Smooth muscle cell (in vitro differentiated cells): ENCODE measurements around the gene NEURL1B. TPM values are rescaled to one million over a fixed set of nuclear protein-coding genes. Genes with fewer than 3 reads are reported as not detected.

ENCODE experiments used
- DNase-seq: peaks from one replicate; lab custom pipeline; 2025; ENCODE audit not compliant: unreplicated experiment; lab: John Stamatoyannopoulos, UW
- H2AFZ ChIP-seq: fragments of 200-600 bp; sonication (generic); 2 replicates; pipeline ENCODE4 v1.6.0; 2016; ENCODE audit warnings: antibody characterized with exemption, low read depth, mild to moderate bottlenecking
- H3F3A ChIP-seq: fragments of 200-600 bp; sonication (generic); 2 replicates; pipeline ENCODE4 v1.6.0; 2017; ENCODE audit warnings: antibody characterized with exemption, low read depth
- H3K27ac ChIP-seq: fragments of 200-600 bp; sonication (generic); 2 replicates; pipeline ENCODE4 v1.5.1; 2016; ENCODE audit warnings: low read depth, mild to moderate bottlenecking
- H3K27me3 ChIP-seq: fragments of 200-600 bp; sonication (generic); 2 replicates; pipeline ENCODE4 v1.6.1; 2016; ENCODE audit warnings: low read depth, mild to moderate bottlenecking
- H3K36me3 ChIP-seq: fragments of 200-600 bp; sonication (generic); 2 replicates; pipeline ENCODE4 v1.5.1; 2016; ENCODE audit warnings: low read depth
- H3K4me1 ChIP-seq: fragments of 200-600 bp; sonication (generic); 2 replicates; pipeline ENCODE4 v1.5.1; 2016; ENCODE audit warnings: low read depth
- H3K4me2 ChIP-seq: fragments of 200-600 bp; sonication (generic); 2 replicates; pipeline ENCODE4 v1.6.0; 2016; ENCODE audit warnings: mild to moderate bottlenecking
- H3K4me3 ChIP-seq: fragments of 200-600 bp; sonication (generic); 2 replicates; pipeline ENCODE4 v1.5.1; 2016; ENCODE audit warnings: mild to moderate bottlenecking
- H3K79me2 ChIP-seq: fragments of 200-600 bp; sonication (generic); 2 replicates; pipeline ENCODE4 v1.6.0; 2016; ENCODE audit warnings: low read depth, mild to moderate bottlenecking
- H3K9ac ChIP-seq: fragments of 200-600 bp; sonication (generic); 2 replicates; pipeline ENCODE4 v1.6.0; 2016; ENCODE audit warnings: low read depth
- H3K9me3 ChIP-seq: fragments of 200-600 bp; sonication (generic); replicated peaks from 2 replicates; pipeline ENCODE4 v1.5.1; 2016; ENCODE audit warnings: low read depth
- H4K20me1 ChIP-seq: fragments of 200-600 bp; sonication (generic); 2 replicates; pipeline ENCODE4 v1.6.0; 2016; ENCODE audit warnings: low read depth
- WGBS: methylation state at CpG from one replicate; pipeline ENCODE4 v1.1.7; 2016; ENCODE audit warnings: low lambda C conversion rate; 5-methylcytosine and 5-hydroxymethylcytosine counted together
- microRNA-seq: library from miRNA; unstranded; fragments of <30 nt; microRNA quantifications from one replicate; pipeline ENCODE4, GENCODE V29; 2016; ENCODE audit warnings: borderline number of aligned reads
- polyA plus RNA-seq: library from polyadenylated mRNA; unstranded; fragments of >200 nt; fragmentation: Nextera tagmentation; extraction: Ambion mirVana; gene quantifications from 2 replicates; pipeline ENCODE4 v1.2.1, GENCODE V29; 2016
- small RNA-seq: library from RNA; depleted of rRNA; stranded (forward); fragments of <200 nt; gene quantifications from one replicate; pipeline ENCODE3, GENCODE V24; 2014
- total RNA-seq: library from RNA; depleted of rRNA; stranded (reverse); fragments of >200 nt; gene quantifications from 2 replicates; pipeline ENCODE4 v1.2.3, GENCODE V29; 2014
- TF ChIP-seq, protein P1 (sequence below): fragments of 200-600 bp; sonication (generic); IDR thresholded peaks from 2 replicates; pipeline ENCODE4 v1.5.1; 2017; ENCODE audit warnings: borderline replicate concordance, mild to moderate bottlenecking, antibody characterized with exemption; ENCODE audit not compliant: insufficient read depth, poor library complexity, severe bottlenecking

NEURL1B gene
- total and polyA plus RNA-seq, 2 experiments from 2014 or later, result 3.7 to 10.0 TPM

DNA sequence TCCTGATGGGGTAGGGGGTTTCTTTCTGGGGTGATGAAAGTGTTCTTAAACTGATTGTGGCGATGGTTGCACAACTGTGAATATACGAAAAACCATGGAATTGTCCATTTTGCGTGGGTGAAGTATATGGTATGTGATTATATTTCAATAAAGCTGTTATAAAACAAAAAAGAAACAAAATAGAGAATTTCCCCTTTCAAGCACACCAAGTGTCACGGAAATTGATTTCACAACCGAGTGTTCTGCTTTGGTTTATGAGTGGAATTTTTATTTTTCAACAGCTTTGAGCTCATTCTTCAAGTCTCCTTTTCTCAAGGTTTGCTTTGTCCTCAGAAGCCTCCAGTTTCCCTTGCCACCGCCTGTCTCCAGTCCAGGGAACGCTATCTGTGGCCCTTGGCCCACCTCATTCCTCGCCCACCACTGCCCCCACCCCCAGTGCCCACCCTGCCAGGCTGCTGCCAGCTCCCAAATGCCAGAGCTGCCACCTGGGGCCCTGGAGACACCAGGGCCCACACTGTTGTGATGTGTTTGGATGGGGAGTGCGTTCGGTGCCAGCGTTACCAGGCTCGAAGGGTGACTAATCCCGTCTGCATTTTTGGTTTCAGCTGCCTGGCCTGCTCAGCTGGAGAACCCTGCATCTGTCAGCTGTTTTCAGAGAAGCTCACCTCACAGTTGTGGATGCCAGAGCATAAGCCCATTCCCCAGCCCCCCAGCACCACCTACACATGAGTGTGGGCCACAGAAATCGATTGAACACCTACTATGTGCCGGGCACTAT, 99.6 kb downstream of the NEURL1B start:
- Histone ChIP-seq H2AFZ (peak overlapping the region; percentile 23), H3K9me3 (no peaks in the 10 kb centered on the region), H3K4me2 (peak overlapping the region; percentile 53), H3K27me3 (no peaks in the 10 kb centered on the region), H3K4me1 (peaks cover 3% of the 10 kb centered on the region), H3K9ac (peak overlapping the region; percentile 90), H4K20me1 (no peaks in the 10 kb centered on the region), H3K4me3 (no peak overlapping the region), H3F3A (peaks cover 4% of the 10 kb centered on the region), H3K36me3 (no peaks in the 10 kb centered on the region), H3K27ac (peak overlapping the region; percentile 98), H3K79me2 (no peaks in the 10 kb centered on the region)
- TF ChIP-seq, protein P1, sequence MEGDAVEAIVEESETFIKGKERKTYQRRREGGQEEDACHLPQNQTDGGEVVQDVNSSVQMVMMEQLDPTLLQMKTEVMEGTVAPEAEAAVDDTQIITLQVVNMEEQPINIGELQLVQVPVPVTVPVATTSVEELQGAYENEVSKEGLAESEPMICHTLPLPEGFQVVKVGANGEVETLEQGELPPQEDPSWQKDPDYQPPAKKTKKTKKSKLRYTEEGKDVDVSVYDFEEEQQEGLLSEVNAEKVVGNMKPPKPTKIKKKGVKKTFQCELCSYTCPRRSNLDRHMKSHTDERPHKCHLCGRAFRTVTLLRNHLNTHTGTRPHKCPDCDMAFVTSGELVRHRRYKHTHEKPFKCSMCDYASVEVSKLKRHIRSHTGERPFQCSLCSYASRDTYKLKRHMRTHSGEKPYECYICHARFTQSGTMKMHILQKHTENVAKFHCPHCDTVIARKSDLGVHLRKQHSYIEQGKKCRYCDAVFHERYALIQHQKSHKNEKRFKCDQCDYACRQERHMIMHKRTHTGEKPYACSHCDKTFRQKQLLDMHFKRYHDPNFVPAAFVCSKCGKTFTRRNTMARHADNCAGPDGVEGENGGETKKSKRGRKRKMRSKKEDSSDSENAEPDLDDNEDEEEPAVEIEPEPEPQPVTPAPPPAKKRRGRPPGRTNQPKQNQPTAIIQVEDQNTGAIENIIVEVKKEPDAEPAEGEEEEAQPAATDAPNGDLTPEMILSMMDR, result no peak
- peak; percentile 44 for DNase-seq
- 53% methylated on average over 14 of the region's 15 CpGs for WGBS

Small RNA genes within 50 kb of the gene (microRNA-seq; reads per million reads assigned to microRNA genes)
- not detected for gene MIR5003

Small RNA genes within 50 kb of the gene (small RNA-seq; reads per million reads assigned to genes)
- gene AC027309.2 (0.21 reads per million), gene MIR5003 (not detected)

Other genes with a start within 250 kb of the NEURL1B start
- gene SH3PXD2B, start 186.7 kb upstream of the NEURL1B start, total RNA-seq, result 36.5 and 36.7 TPM in 2 replicates
- gene SH3PXD2B, start 186.7 kb upstream of the NEURL1B start, polyA plus RNA-seq, result 39.4 and 43.7 TPM in 2 replicates
- 751 and 817 TPM in 2 replicates for gene DUSP1, start 129.9 kb downstream of the NEURL1B start, total RNA-seq
- 656 and 995 TPM in 2 replicates for gene DUSP1, start 129.9 kb downstream of the NEURL1B start, polyA plus RNA-seq
- 135 and 140 TPM in 2 replicates for gene ERGIC1, start 193.0 kb downstream of the NEURL1B start, total RNA-seq
- gene ERGIC1, start 193.0 kb downstream of the NEURL1B start, polyA plus RNA-seq, result 33.2 and 38.2 TPM in 2 replicates